AG09319 (cell line): Measurements from ENCODE around the gene CHAT.

Source experiments
- DNase-seq: peaks from one replicate; pipeline ENCODE4 v3.0.0-alpha.2; 2010; ENCODE audit warnings: low read depth; ENCODE audit errors: extremely low read depth
- CTCF ChIP-seq: IDR thresholded peaks from 2 replicates; pipeline ENCODE4 v1.5.1; 2011; ENCODE audit warnings: low read depth, mild to moderate bottlenecking, inconsistent platforms, low read length, moderate library complexity

Gene CHAT

GRCh38 chr10:49709934-49710333, 96.1 kb downstream of the CHAT start:
- DNase-seq = no peak
- no peak for TF ChIP-seq CTCF

GRCh38 chr10:49710966-49711365, 97.1 kb downstream of the CHAT start:
- no peak for TF ChIP-seq CTCF
- DNase-seq = no peak

GRCh38 chr10:49711481-49711880, 97.6 kb downstream of the CHAT start:
- no peak for TF ChIP-seq CTCF
- no peak for DNase-seq

GRCh38 chr10:49713266-49713665, 99.4 kb downstream of the CHAT start:
- no peak for DNase-seq
- TF ChIP-seq CTCF = no peak
